BJ (cell line): ENCODE measurements around the gene MAN1C1. TPM values are rescaled to one million over a fixed set of nuclear protein-coding genes. Genes with fewer than 3 reads are reported as not detected.
"Not testable (repeated sequence)": the region's sequence is repeated elsewhere in the genome, so short reads cannot be mapped to it uniquely, and the experiment has no call there.

ENCODE experiments used
- CTCF ChIA-PET: fragments of 350-600 bp; formaldehyde crosslinking; extraction: SDS; loops from one replicate; lab custom pipeline; 2021; ENCODE audit warnings: antibody characterized with exemption, inconsistent platforms; lab: Yijun Ruan, JAX
- POLR2A ChIA-PET: fragments of 300-600 bp; sonication (Branson Sonifier 250); formaldehyde crosslinking; extraction: SDS; loops from one replicate; lab custom pipeline; 2021; ENCODE audit warnings: antibody characterized with exemption; lab: Charles Lee
- DNase-seq: peaks from one replicate; pipeline ENCODE4 v3.0.0-alpha.2; 2011; ENCODE audit warnings: low read depth
- H3K27me3 ChIP-seq: 2 replicates; pipeline ENCODE4 v1.6.0; 2011; ENCODE audit warnings: low read length; ENCODE audit not compliant: control insufficient read depth, insufficient read depth
- H3K36me3 ChIP-seq: 2 replicates; pipeline ENCODE4 v1.5.1; 2011; ENCODE audit warnings: low read length; ENCODE audit not compliant: control insufficient read depth, insufficient read depth
- H3K4me3 ChIP-seq: 2 replicates; pipeline ENCODE4 v1.5.1; 2011; ENCODE audit warnings: low read depth, mild to moderate bottlenecking, control low read depth, low read length
- polyA plus RNA-seq: library from polyadenylated mRNA; depleted of rRNA; stranded (reverse); fragments of >200 nt; gene quantifications from 2 replicates; pipeline ENCODE4 v1.2.3, GENCODE V29; 2011
- TF ChIP-seq, protein P1 (sequence below): IDR thresholded peaks from 2 replicates; pipeline ENCODE4 v1.5.1; 2011; ENCODE audit warnings: low read depth, mild to moderate bottlenecking, control low read depth, inconsistent platforms, low read length, moderate library complexity; ENCODE audit not compliant: insufficient read depth

The MAN1C1 gene
- polyA plus RNA-seq, 1 experiment = 1.1 TPM

DNA sequence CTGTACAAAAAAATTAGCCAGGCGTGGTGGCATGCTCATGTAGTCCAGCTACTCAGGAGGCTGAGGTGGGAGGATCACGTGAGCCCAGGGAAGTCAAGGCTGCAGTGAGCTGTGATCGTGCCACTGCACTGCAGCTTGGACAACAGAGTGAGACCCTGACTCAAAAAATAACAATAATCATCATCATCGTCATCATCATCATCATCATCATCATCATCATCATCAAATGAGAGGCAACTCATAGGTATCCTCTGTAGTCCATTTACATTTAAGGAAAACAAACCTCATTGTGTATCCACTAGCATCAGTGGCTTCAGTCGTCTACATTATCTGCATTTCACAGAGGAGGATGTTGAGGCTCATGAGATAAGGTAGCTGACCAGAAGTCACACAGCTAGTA lies 114.6 kb downstream of the MAN1C1 start:
- Histone ChIP-seq H3K27me3 (peaks cover 3% of the 10 kb centered on the region), H3K4me3 (no peak overlapping the region), H3K36me3 (no peaks in the 10 kb centered on the region)
- DNase-seq = no peak
- TF ChIP-seq, protein P1, sequence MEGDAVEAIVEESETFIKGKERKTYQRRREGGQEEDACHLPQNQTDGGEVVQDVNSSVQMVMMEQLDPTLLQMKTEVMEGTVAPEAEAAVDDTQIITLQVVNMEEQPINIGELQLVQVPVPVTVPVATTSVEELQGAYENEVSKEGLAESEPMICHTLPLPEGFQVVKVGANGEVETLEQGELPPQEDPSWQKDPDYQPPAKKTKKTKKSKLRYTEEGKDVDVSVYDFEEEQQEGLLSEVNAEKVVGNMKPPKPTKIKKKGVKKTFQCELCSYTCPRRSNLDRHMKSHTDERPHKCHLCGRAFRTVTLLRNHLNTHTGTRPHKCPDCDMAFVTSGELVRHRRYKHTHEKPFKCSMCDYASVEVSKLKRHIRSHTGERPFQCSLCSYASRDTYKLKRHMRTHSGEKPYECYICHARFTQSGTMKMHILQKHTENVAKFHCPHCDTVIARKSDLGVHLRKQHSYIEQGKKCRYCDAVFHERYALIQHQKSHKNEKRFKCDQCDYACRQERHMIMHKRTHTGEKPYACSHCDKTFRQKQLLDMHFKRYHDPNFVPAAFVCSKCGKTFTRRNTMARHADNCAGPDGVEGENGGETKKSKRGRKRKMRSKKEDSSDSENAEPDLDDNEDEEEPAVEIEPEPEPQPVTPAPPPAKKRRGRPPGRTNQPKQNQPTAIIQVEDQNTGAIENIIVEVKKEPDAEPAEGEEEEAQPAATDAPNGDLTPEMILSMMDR = no peak
- POLR2A ChIA-PET = no interaction called here
- CTCF ChIA-PET = no interaction called here

- Histone ChIP-seq H3K4me3 (no peak overlapping the region), H3K27me3 (peaks cover 3% of the 10 kb centered on the region), H3K36me3 (no peaks in the 10 kb centered on the region)
- ChIA-PET POLR2A (no interaction called here), CTCF (no interaction called here)
- TF ChIP-seq, protein P1 = no peak
- DNase-seq = no peak
Observed at GRCh38 chr1:25731626-25732370, 115.2 kb downstream of the MAN1C1 start.

GRCh38 chr1:25732821-25733220 lies 116.2 kb downstream of the MAN1C1 start:
- ChIA-PET CTCF (interaction anchor here (1.3 kb wide), 2 partner anchors 10 to 11 kb away, joined by 3 to 4 read pairs; no protein-coding TSS in a partner anchor), POLR2A (no interaction called here)
- no peak for DNase-seq

DNA sequence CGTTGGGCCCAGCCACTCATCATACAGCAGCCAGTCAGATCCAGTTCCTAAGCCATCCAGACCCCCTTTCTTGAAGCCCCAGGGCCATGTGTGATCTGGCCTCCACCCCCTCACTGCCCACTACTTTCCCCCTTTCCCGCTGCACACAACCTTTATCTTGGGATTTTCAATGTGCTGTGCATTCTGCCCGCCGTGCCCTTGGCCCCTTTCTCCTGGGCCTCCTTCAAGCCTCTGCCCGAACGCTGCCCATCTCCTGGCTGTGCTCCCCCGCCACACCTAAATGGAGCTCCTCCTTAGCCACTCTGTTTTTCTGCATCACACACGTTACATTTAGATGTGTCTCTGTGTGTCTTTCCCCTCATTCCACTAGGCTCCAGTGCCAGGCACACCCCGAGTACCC lies 116.7 kb downstream of the MAN1C1 start:
- H3K27me3 ChIP-seq = peaks cover 3% of the 10 kb centered on the region
- no peak for DNase-seq
- H3K36me3 ChIP-seq = no peaks in the 10 kb centered on the region
- CTCF ChIA-PET = interaction anchor here (1.3 kb wide), 2 partner anchors 10 to 11 kb away, joined by 3 to 4 read pairs; no protein-coding TSS in a partner anchor
- POLR2A ChIA-PET = interaction anchor here (0.7 kb wide), 1 partner anchor 137 kb away, joined by 4 read pairs; no protein-coding TSS in a partner anchor
- TF ChIP-seq, protein P1 = no peak
- H3K4me3 ChIP-seq = no peak overlapping the region

More at GRCh38 chr1:25732821-25733220, 116.2 kb downstream of the MAN1C1 start:
- TF ChIP-seq, protein P1 = no peak
- H3K4me3 ChIP-seq = no peak overlapping the region
- H3K36me3 ChIP-seq = no peaks in the 10 kb centered on the region
- peaks cover 3% of the 10 kb centered on the region for H3K27me3 ChIP-seq

DNA sequence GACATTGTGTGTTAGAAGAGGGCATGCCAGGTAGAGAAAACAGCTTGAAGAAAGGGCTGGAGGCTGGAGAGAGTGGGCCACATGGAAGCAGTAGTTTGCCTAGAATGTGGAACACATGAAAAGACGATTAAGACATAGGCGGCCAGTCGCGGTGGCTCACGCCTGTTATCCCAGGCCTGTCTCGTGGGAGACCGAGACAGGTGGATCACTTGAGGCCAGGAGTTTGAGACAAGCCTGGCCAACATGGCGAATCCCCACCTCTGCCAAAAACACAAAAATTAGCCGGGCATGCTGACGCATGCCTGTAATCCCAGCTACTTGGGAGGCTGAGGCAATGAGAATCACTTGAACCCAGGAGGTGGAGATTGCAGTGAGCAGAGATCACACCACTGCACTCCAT lies 118.4 kb downstream of the MAN1C1 start:
- H3K36me3 ChIP-seq, DNase-seq, H3K4me3 ChIP-seq, H3K27me3 ChIP-seq, POLR2A ChIA-PET: not testable (repeated sequence)
- CTCF ChIA-PET = interaction anchor here (0.7 kb wide), 1 partner anchor 10 kb away, joined by 4 read pairs; no protein-coding TSS in a partner anchor
